IMR-90 (cell line): ENCODE data around the gene POLE4. TPM values are rescaled to one million over a fixed set of nuclear protein-coding genes. Genes with fewer than 3 reads are reported as not detected.

Experiments
- ATAC-seq: fragments of 200-7000 bp; cut with Tn5 transposase; 2 replicates; pipeline ENCODE4 v1.9.1; 2020; ENCODE audit warnings: low read depth, mild to moderate bottlenecking, moderate library complexity
- BruUV-seq: library from RNA; stranded (reverse); fragments of 400-500 nt; replicated peaks from 2 replicates; lab custom pipeline; 2021; lab: Mats Ljungman, UMichigan
- CTCF ChIA-PET: fragments of 300-600 bp; formaldehyde crosslinking; extraction: SDS; loops from one replicate; lab custom pipeline; 2021; ENCODE audit warnings: antibody characterized with exemption; lab: Yijun Ruan, JAX
- POLR2A ChIA-PET: fragments of 300-600 bp; sonication (Branson Sonifier 250); formaldehyde crosslinking; loops from one replicate; lab custom pipeline; 2022; ENCODE audit warnings: antibody characterized with exemption; ENCODE audit not compliant: unreplicated experiment; lab: Charles Lee
- DNase-seq: peaks from one replicate; pipeline ENCODE4 v3.0.0; 2013
- H2AFZ ChIP-seq: replicated peaks from 2 replicates; pipeline ENCODE3; 2013; ENCODE audit warnings: low read length, mild to moderate bottlenecking; ENCODE audit not compliant: poor library complexity
- H2AK5ac ChIP-seq: 2 replicates; pipeline ENCODE4 v1.6.1; 2013; ENCODE audit warnings: low read depth, low read length, inconsistent platforms
- H2AK9ac ChIP-seq: replicated peaks from 2 replicates; pipeline ENCODE3; 2013; ENCODE audit warnings: mild to moderate bottlenecking, low read depth, low read length, moderate library complexity; ENCODE audit not compliant: poor library complexity
- H2BK120ac ChIP-seq: 2 replicates; pipeline ENCODE4 v1.6.1; 2013; ENCODE audit warnings: low read depth, low read length, inconsistent platforms
- H2BK15ac ChIP-seq: 3 replicates; pipeline ENCODE4 v1.6.1; 2013; ENCODE audit warnings: low read depth, low read length, inconsistent platforms
- H2BK20ac ChIP-seq: 2 replicates; pipeline ENCODE4 v1.6.1; 2013; ENCODE audit warnings: low read depth, mild to moderate bottlenecking, inconsistent platforms, low read length, moderate library complexity
- H2BK5ac ChIP-seq: 2 replicates; pipeline ENCODE4 v1.6.1; 2013; ENCODE audit warnings: mild to moderate bottlenecking, low read depth, low read length, inconsistent platforms; ENCODE audit not compliant: poor library complexity, severe bottlenecking
- H3K14ac ChIP-seq: replicated peaks from 2 replicates; pipeline ENCODE4 v1.6.1; 2013; ENCODE audit warnings: low read depth, low read length, inconsistent platforms
- H3K18ac ChIP-seq: 2 replicates; pipeline ENCODE4 v1.6.1; 2013; ENCODE audit warnings: low read depth, low read length, control low read depth
- H3K23ac ChIP-seq: 2 replicates; pipeline ENCODE4 v1.6.1; 2013; ENCODE audit warnings: low read depth, low read length, inconsistent platforms
- H3K27ac ChIP-seq: 2 replicates; pipeline ENCODE4 v1.5.1; 2013; ENCODE audit warnings: mild to moderate bottlenecking, control low read depth, low read length; ENCODE audit not compliant: insufficient read depth
- H3K27me3 ChIP-seq: 2 replicates; pipeline ENCODE4 v1.6.1; 2013; ENCODE audit warnings: low read length; ENCODE audit not compliant: control insufficient read depth, insufficient read depth
- H3K36me3 ChIP-seq: 2 replicates; pipeline ENCODE4 v1.6.1; 2013; ENCODE audit warnings: low read length, mixed read lengths; ENCODE audit not compliant: control insufficient read depth, insufficient read depth
- H3K4ac ChIP-seq: 2 replicates; pipeline ENCODE4 v1.6.1; 2013; ENCODE audit warnings: low read depth, low read length, inconsistent platforms
- H3K4me1 ChIP-seq: 2 replicates; pipeline ENCODE4 v1.6.1; 2013; ENCODE audit warnings: low read length, mixed read lengths; ENCODE audit not compliant: control insufficient read depth, insufficient read depth
- H3K4me2 ChIP-seq: 2 replicates; pipeline ENCODE4 v1.6.1; 2013; ENCODE audit warnings: low read depth, mild to moderate bottlenecking, control low read depth, low read length, moderate library complexity
- H3K4me3 ChIP-seq: 2 replicates; pipeline ENCODE4 v1.5.1; 2013; ENCODE audit warnings: low read depth, mild to moderate bottlenecking, control low read depth, low read length, moderate library complexity; ENCODE audit not compliant: insufficient read depth
- H3K56ac ChIP-seq: 2 replicates; pipeline ENCODE4 v1.6.1; 2013; ENCODE audit warnings: low read length, inconsistent platforms; ENCODE audit not compliant: insufficient read depth; ENCODE audit errors: extremely low read depth
- H3K79me1 ChIP-seq, 2 experiments: 2 replicates each; pipeline ENCODE4 v1.6.1; 2013; ENCODE audit warnings: low read length in 2 of 2, inconsistent platforms in 1 of 2, low read depth in 1 of 2
- H3K9ac ChIP-seq: 2 replicates; pipeline ENCODE4 v1.6.1; 2013; ENCODE audit warnings: low read depth, low read length, control low read depth
- H3K9me1 ChIP-seq: 2 replicates; pipeline ENCODE4 v1.6.1; 2013; ENCODE audit warnings: low read length, inconsistent platforms; ENCODE audit not compliant: insufficient read depth
- H3K9me3 ChIP-seq: 2 replicates; pipeline ENCODE4 v1.6.1; 2013; ENCODE audit warnings: low read length; ENCODE audit not compliant: control insufficient read depth, insufficient read depth
- H4K20me1 ChIP-seq: 2 replicates; pipeline ENCODE4 v1.6.1; 2013; ENCODE audit warnings: low read length, inconsistent platforms; ENCODE audit not compliant: insufficient read depth
- H4K5ac ChIP-seq: 2 replicates; pipeline ENCODE4 v1.6.1; 2013; ENCODE audit warnings: mild to moderate bottlenecking, low read depth, low read length, control low read depth
- H4K8ac ChIP-seq, 2 experiments: 2 replicates each; pipeline ENCODE4 v1.6.1; 2013; ENCODE audit warnings: low read depth in 2 of 2, low read length in 2 of 2, control low read depth in 1 of 2, inconsistent platforms in 1 of 2
- H4K91ac ChIP-seq: 2 replicates; pipeline ENCODE4 v1.6.1; 2013; ENCODE audit warnings: low read depth, low read length, inconsistent platforms; ENCODE audit not compliant: insufficient read depth
- CEBPB ChIP-seq: IDR thresholded peaks from 2 replicates; pipeline ENCODE4 v1.6.1; 2012; ENCODE audit warnings: low read depth, low read length, improper control_type of control experiment
- CHD1 ChIP-seq: IDR thresholded peaks from 2 replicates; pipeline ENCODE4 v1.6.1; 2012; ENCODE audit warnings: low read depth, low read length, improper control_type of control experiment
- FOS ChIP-seq: fragments of 150-350 bp; IDR thresholded peaks from 2 replicates; pipeline ENCODE4 v1.6.1; 2016; ENCODE audit warnings: low read depth, low read length
- MAFK ChIP-seq: IDR thresholded peaks from 2 replicates; pipeline ENCODE4 v1.6.1; 2012; ENCODE audit warnings: low read depth, low read length, improper control_type of control experiment
- MXI1 ChIP-seq: IDR thresholded peaks from 2 replicates; pipeline ENCODE4 v1.6.1; 2012; ENCODE audit warnings: low read depth, mild to moderate bottlenecking, low read length, moderate library complexity, borderline replicate concordance
- NFE2L2 ChIP-seq: fragments of 150-350 bp; IDR thresholded peaks from 2 replicates; pipeline ENCODE4 v1.6.1; 2016; ENCODE audit warnings: low read depth, mild to moderate bottlenecking, low read length
- POLR2A ChIP-seq: IDR thresholded peaks from 2 replicates; pipeline ENCODE4 v1.6.1; 2012; ENCODE audit warnings: mild to moderate bottlenecking, low read depth, low read length
- RFX5 ChIP-seq: IDR thresholded peaks from 2 replicates; pipeline ENCODE4 v1.8.0; 2012; ENCODE audit warnings: low read depth, mild to moderate bottlenecking, low read length, moderate library complexity
- SMC3 ChIP-seq: fragments of 150-350 bp; IDR thresholded peaks from 2 replicates; pipeline ENCODE4 v1.6.1; 2016; ENCODE audit warnings: low read depth, mild to moderate bottlenecking, antibody characterized with exemption, low read length, moderate library complexity
- USF2 ChIP-seq: fragments of 150-350 bp; IDR thresholded peaks from 2 replicates; pipeline ENCODE4 v1.6.1; 2017; ENCODE audit warnings: mild to moderate bottlenecking, antibody characterized with exemption, low read length, low read depth
- WGBS, 2 experiments: methylation state at CpG; one replicate each; pipeline versions ENCODE4 v1.1.5 to v1.1.7; 2013; ENCODE audit warnings: missing lambda C conversion rate in 2 of 2; ENCODE audit not compliant: insufficient read length in 1 of 2; ENCODE audit errors: extremely low coverage in 2 of 2; 5-methylcytosine and 5-hydroxymethylcytosine counted together
- dilution Hi-C: fragments of 300-500 bp; cut with HindIII; formaldehyde crosslinking; loops from one replicate; pipeline ENCODE4 v1.14.3; 2018; ENCODE audit warnings: low sequenced_read_pairs; ENCODE audit not compliant: unreplicated experiment
- in situ Hi-C: fragments of 300-500 bp; cut with MboI; formaldehyde crosslinking; loops from 3 replicates; pipeline ENCODE4 v1.14.3; 2019; ENCODE audit warnings: low sequenced_read_pairs, inconsistent platforms, mixed read lengths
- intact Hi-C: fragments of 100-400 bp; cut with micrococcal nuclease; formaldehyde crosslinking; loops from 2 replicates; pipeline ENCODE4 v1.10.0; 2022
- polyA plus RNA-seq, 3 experiments: library from polyadenylated mRNA; depleted of rRNA; stranded (reverse); fragments of >200 nt; gene quantifications; 2 replicates each; pipeline ENCODE4 v1.2.3, GENCODE V29; 2012; ENCODE audit warnings: low replicate concordance in 1 of 3
- total RNA-seq: library from RNA; depleted of rRNA; stranded (reverse); fragments of >200 nt; gene quantifications from 2 replicates; pipeline ENCODE4 v1.2.3, GENCODE V29; 2012

POLE4 gene
- total and polyA plus RNA-seq, 2 of the 4 experiments (the other 2 are of a cell fraction) = 9.0 to 23.9 TPM

GRCh38 chr2:74927621-74928020 is 30.8 kb upstream of the POLE4 start:
- no peak overlapping the region for H2BK5ac ChIP-seq
- H3K56ac ChIP-seq = no peak overlapping the region
- no peak overlapping the region for H4K8ac ChIP-seq
- ChIA-PET POLR2A (no interaction called here), CTCF (interaction anchor here (1.8 kb wide), 1 partner anchor 9 kb away, joined by 4 read pairs; no protein-coding TSS in a partner anchor)
- H3K9me1 ChIP-seq = peaks cover 5% of the 10 kb centered on the region; the same call in 1 of the 2 replicates
- no peak overlapping the region for H3K4me3 ChIP-seq
- H3K14ac ChIP-seq = no peak overlapping the region
- no peak overlapping the region for H3K9ac ChIP-seq
- H3K18ac ChIP-seq = no peak overlapping the region
- WGBS, 2 experiments = 91% methylated on average over 4 of the region's 5 CpGs; no CpG with 5 or more reads in 1 of the 2 experiments
- no peak overlapping the region for H2AK9ac ChIP-seq
- no peak overlapping the region for H3K4me2 ChIP-seq
- H2BK15ac ChIP-seq = no peak overlapping the region
- no peak overlapping the region for H3K23ac ChIP-seq
- no peaks in the 10 kb centered on the region for H3K36me3 ChIP-seq
- H3K79me1 ChIP-seq = 0 out of 4 replicates have a peak, but pooled peaks cover 0 to 3% of the 10 kb centered on the region in 2 experiments
- no peak overlapping the region for H3K27ac ChIP-seq
- H3K4ac ChIP-seq = no peak overlapping the region
- no peaks in the 10 kb centered on the region for H4K20me1 ChIP-seq
- ATAC-seq = no peak
- dilution Hi-C loops (no loop called here), intact Hi-C loops (no loop called here), in situ Hi-C loops (no loop called here)
- peaks cover 6% of the 10 kb centered on the region for H3K4me1 ChIP-seq
- no peak overlapping the region for H2AK5ac ChIP-seq
- no peak overlapping the region for H4K5ac ChIP-seq
- H2BK120ac ChIP-seq = no peak overlapping the region
- no peak overlapping the region for H2BK20ac ChIP-seq
- H3K9me3 ChIP-seq = no peaks in the 10 kb centered on the region
- BruUV-seq = no TSS peak
- H3K27me3 ChIP-seq = no peaks in the 10 kb centered on the region
- H4K91ac ChIP-seq = no peak overlapping the region
- no peak for DNase-seq
- no peak overlapping the region for H2AFZ ChIP-seq
- TF ChIP-seq MAFK (no peak), MXI1 (no peak), USF2 (no peak), FOS (no peak), RFX5 (no peak), CEBPB (no peak), SMC3 (no peak), CHD1 (no peak), POLR2A (no peak), NFE2L2 (no peak)
